Epithelial cell of prostate (primary cell): Measurements from ENCODE around the gene INSM2.

Experiments
- DNase-seq: peaks from one replicate; pipeline ENCODE4 v3.0.0-alpha.2; 2011; ENCODE audit warnings: low read depth, low spot score
- H3K27ac ChIP-seq: fragments of 450-650 bp; 2 replicates; pipeline ENCODE4 v1.5.1; 2017; ENCODE audit warnings: mild to moderate bottlenecking

Gene INSM2, protein sequence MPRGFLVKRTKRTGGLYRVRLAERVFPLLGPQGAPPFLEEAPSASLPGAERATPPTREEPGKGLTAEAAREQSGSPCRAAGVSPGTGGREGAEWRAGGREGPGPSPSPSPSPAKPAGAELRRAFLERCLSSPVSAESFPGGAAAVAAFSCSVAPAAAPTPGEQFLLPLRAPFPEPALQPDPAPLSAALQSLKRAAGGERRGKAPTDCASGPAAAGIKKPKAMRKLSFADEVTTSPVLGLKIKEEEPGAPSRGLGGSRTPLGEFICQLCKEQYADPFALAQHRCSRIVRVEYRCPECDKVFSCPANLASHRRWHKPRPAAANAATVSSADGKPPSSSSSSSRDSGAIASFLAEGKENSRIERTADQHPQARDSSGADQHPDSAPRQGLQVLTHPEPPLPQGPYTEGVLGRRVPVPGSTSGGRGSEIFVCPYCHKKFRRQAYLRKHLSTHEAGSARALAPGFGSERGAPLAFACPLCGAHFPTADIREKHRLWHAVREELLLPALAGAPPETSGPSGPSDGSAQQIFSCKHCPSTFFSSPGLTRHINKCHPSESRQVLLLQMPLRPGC

DNA sequence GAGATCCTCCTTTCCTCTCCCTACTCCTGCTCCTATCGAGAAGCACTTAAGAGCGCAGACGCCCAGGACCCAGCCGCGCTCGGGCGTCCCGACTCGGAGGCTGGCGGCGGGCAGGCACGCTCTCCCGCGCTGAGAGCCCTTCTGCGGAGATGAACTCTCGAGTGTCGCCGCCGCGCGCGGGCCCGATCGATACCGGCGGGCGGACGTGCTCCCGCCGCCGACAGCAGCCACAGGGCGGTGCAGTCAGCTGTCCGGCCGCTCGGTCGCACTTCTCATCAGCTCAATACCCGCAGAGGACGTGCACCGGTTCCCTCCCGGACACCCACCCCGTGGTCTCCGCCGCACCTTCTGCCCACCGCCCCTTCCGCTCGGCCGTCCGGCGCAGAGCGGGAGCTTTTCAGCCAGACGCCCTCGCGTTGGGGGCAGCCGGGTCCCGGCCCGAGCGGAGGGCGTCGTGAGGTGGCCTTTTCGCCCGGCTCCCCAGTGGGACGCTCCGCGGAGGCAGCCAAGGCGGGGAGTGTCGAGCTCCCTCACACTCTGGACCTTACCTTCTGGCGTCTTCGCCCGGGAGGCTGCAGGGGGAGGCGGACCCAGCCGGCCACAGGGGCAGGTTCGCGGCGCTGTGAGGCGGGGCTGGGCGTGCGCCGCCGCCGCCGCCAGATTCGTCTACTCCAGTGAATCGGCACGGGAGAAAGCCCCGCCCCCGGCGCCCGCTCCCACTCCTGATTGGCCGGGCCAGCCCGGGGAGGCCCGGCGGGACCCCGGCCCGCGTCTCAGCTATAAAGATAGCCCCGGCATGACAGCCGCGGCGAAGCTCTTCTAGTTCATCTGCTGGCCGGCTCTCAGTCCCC is at the start of gene INSM2:
Gene INSM2, plus strand, starts transcription at position 808 of the 851 bp plus-strand sequence. CDS start 89 bp downstream, outside the sequence.
- no peak for DNase-seq
- no peak within 1 kb of the TSS for H3K27ac ChIP-seq

DNA sequence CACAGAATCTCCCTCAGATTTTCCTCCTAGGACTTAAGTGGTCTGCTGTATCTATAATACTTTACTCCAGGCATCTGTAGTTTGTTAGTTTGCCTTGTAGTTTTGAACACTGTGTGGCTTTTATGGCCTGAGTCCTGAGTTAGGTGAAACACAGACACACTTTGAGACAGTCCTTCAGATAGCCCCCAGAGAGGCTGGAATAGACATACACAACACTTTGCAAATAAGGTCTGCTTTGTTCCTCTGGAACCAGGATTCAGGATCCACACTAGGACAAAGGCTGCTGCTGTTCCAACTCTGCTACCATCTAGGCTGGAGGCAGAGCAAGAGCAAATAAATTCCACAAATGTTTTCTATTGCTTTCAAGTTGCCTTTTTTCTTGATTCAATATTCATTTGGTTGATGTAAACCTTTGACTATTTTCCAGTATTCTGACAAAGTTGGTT is 41.4 kb upstream of the INSM2 start:
- no peak for DNase-seq
- no peak overlapping the region for H3K27ac ChIP-seq

DNA sequence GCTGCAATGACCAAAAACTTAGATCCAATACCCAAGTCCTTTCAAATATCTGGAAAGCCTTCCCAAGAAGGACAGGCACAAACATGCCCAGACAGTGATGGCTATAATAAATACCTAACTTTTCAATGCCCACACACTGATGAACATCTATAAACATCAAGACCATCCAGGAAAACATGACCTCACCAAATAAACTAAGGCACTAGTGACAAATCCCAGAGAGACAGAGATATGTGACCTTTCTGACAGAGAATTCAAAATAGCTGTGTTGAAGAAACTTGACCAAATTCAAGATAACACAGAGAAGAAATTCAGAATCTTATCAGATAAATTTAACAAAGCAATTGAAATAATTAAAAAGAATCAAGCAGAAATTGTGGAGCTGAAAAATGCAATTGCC is 38.7 kb upstream of the INSM2 start:
- DNase-seq, result no peak
- H3K27ac ChIP-seq, result no peak overlapping the region

DNA sequence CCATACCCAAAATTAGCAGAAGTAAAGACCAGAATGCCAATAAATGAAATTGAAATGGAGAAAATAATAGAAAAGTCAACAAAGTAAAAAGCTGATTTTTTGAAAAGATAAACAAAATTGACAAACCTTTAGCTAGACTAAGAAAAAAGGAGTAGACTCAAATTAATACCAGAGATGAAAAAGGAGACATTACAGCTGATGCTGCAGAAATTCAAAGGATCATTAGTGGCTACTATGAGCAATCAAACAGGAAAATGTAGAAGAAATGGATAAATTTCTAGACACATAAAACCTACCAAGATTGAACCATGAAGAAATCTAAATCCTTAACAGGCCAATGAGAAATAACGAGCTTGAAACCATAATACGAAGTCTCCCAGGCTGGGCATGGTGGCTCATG is 34.8 kb upstream of the INSM2 start:
- no peak overlapping the region for H3K27ac ChIP-seq
- no peak for DNase-seq

DNA sequence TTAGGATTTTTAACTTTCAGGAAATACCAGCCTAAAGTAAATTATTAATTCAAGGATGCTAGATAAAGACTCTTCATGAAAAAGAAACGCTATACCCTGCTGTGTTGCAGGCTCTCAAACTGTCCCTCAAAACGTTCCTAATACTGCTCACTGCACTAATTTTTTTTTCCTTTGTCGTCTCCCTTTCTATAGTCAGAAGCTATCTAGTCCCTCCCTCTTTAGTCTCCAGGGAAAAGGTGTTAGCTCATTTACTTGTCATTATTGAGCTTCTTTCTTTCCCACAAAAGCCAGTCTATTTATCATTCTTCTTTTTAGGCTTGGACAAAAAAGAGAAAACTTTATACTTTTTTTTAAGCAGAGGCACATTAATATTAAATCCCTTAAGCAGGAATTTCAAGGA is 30.3 kb upstream of the INSM2 start:
- H3K27ac ChIP-seq, result no peak overlapping the region
- DNase-seq, result no peak

DNA sequence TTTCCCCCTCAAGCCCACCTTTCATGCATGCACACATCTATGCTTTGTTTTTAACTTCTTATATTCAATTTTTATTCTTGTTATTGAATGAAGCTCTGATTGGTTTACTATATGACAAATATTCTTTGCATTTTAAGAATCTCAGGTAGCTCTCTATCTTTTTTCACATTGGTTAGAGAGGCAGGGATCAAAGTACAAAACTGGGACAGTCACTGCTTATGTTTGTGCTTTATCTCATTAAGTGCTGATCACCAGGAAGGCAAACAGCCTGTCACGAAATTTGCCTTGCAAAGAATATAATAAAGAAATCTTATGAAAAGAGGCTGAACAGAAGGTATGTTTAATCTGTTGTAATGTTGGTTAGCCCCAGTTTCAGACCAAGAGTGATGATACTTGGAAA is 29.7 kb upstream of the INSM2 start:
- no peak for DNase-seq
- H3K27ac ChIP-seq, result no peak overlapping the region

DNA sequence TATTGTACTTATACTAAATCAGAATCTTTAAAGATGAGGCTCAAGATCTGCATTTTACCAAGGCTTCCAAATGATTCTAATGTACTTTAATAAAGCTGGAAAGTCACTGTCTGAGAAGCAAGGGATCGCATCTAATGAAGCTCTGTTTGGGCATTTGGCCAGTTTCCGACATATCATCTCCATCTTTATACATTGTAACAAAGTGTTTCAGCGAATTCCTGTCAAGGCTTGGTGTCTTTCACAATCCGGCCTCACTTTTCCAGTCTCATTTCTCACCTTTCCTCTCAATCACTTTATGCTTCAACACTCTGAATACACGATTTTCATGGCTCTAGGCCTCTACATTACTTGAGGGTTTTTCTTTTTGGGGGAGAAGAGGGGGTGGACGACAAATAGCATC is 27.5 kb upstream of the INSM2 start:
- no peak for DNase-seq
- H3K27ac ChIP-seq, result no peak overlapping the region

DNA sequence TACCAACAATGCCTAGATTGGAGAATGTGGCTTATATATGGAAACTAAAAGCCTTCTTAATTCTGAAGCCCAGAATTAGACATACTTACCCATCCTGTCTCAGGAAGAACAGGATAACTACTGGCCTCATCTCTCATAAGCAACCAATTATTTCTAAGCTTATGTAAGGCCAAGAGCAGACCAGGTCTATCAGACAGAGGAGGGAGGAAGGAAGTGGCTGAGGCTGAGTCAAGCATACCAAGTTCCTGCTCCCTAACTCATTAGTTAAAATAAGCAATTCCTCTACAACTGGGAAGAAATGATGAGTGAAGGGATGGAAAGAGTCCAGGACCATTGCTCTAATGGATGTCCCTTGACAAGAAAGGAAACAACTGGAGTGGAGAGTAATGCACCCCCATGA is 27.0 kb upstream of the INSM2 start:
- H3K27ac ChIP-seq, result no peak overlapping the region
- DNase-seq, result no peak

DNA sequence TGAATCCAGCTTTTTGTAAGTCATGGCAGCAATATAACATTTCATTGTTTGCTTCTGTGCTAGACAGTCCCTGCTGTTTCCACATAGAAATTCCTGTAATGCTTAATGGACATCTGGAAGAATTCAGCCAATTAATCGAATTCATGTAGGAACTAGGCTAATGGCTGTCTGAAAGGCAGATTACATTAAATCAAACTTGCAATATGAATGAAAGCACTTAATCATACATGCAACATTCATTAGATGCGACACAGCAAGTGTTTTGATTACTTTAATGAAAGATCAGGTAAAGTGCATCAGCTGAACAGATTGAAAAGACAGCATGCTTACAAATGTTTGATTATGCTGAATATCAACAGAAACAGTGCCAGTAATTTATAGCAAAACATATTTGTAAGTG is 24.1 kb upstream of the INSM2 start:
- H3K27ac ChIP-seq, result no peak overlapping the region
- DNase-seq, result no peak

DNA sequence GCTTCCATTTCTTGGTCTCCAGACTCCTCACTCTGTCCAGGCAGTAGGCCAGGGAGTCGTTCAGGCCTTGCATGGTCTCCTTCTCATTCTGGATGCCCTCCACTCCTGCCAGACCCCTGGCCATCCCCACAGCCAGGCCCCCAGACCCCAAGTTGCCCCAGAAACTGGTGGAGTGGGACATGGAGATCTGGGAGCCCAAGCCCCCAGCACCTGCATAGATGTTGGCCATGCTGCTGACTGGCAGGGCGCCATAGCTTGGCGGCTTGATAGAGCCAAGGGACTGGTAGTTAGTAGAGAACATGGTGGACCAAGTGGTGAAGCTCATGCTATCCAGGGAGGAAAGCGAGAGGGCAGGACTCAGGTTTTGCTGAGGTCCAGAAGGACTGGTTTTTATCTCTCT is 21.2 kb upstream of the INSM2 start:
- no peak overlapping the region for H3K27ac ChIP-seq
- no peak for DNase-seq

DNA sequence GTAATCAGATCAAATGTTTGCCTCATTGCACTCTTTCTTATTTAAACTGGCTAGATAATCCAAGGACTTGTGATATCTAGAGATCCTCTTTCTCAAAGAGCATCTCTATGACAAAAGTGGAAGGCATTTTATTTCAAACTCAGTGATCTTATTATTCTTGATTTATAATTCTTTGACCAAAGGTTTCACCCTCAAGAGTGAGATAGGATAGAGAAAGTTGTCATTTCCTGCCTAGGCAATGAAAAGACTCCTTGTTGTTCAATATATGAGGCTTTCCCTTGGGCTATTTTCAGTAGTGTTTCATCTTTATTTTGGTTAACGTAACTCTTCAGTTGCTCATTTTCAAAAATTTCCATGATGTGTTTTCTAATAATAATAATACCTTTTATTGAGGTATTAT is 18.0 kb upstream of the INSM2 start:
- H3K27ac ChIP-seq, result no peak overlapping the region
- DNase-seq, result no peak

DNA sequence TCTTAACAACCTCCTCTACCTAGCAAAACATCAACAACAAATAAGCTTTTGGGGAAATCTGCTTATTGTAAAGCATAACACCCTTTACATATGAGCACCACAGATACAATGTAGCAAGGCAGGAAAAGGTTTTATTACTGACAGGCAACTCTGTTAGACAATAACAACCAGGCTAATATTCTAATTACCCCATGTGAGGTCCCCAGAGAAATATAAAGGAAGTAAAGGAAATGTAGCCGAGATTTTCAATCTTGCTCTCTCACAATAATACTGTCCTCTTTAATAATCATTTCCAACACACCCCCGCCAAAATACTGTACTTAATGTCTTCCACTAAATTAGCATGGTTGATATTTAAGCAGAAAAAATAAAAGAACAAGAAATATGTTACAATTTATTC is 14.0 kb upstream of the INSM2 start:
- no peak for DNase-seq
- no peak overlapping the region for H3K27ac ChIP-seq

DNA sequence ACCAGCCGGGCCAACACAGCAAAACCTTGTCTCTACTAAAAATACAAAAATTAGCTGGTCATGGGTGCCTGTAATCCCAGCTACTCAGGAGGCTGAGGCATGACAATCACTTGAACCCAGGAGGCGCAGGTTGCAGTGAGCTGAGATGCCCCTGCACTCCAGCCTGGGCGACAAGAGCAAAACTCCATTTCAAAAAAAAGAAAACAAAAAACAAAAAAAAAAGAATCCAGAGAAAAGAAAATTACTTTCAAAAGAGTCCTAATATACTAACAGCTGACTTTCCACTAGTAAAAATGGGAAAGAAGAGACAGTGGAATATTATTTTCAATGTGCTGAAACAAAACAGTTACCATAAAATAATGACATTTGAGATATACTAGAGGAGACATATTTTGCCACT is 8.3 kb upstream of the INSM2 start:
- H3K27ac ChIP-seq, result no peak overlapping the region
- no peak for DNase-seq

DNA sequence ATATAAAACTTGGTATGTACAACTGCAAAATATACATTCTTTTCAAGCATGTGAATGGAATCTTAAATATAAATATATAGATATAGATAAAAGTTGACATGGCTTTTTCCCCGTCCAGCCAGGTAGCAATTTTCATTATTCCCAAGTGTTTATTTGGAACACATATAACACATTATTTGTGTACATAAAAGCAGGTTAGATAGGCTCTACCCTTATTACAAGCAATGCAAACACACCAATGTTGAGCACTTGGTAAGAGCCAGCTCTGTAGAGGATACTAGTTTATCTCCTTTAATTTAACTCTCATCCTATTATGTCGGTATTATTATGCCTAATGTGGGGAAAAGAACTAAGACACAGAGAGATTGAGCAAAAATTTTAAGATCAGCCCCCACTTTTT is 7.0 kb upstream of the INSM2 start:
- DNase-seq, result no peak
- H3K27ac ChIP-seq, result no peak overlapping the region

DNA sequence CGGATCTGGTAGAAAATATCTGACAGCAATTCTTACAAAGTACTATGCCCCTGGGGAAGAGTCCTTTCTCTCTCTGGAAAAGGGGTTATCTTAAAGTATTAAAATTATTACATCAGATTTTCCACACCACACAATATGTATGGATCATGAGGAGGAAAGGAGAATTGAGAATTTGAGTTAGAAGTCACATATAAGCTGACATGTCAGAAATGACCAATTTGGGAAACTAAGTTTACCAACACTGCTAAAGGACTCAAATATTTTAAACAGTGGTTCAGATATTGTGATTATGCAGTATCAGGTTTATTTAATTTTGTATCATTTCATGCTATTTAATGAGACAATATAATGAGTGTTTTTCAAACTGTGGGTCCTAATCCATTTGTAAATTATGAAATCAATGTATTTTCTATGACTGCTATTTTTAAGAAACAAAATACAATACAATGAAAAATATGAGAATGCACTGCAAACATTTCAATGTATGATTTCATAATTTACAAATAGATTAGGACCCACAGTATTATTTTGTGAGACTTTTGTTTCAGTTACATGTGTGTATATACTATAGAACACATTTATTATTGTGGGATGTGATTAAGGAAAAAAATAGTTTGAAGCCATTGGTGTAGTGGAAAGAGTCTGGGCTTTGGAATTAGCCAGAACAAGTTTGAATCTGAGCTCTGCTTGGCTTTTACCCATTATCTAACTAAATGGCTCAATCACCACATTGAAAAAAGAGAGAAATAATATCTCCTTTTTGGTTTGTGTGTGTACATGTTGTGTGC is 1.8 kb upstream of the INSM2 start:
- DNase-seq, result no peak
- no peak overlapping the region for H3K27ac ChIP-seq

DNA sequence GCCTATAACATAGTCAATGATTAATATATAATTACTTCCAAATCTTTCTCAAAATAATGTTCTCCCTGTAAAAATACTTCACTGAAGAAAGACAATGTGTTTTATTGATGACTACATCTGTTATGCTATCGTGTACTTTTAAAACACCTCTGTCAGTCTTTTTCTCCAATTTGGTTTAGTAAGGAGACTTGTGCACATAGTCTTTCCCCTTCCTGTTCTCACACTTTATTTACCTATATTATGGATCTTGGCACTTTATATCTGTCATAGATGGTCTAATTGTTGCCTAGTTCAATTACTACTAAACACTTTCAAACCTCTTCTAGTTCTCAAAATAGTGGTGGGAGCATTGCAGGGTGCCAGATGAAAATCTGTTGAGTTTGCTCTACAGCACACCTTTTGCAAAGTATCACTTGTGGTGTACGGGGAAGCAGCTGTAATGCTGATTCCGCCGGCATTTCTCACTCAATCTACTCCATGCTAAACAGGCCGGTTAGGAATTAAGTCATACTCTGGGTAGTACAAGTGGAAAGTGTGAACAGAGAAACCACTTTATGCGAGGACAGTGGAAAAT is 1.1 kb upstream of the INSM2 start:
- no peak overlapping the region for H3K27ac ChIP-seq
- no peak for DNase-seq

DNA sequence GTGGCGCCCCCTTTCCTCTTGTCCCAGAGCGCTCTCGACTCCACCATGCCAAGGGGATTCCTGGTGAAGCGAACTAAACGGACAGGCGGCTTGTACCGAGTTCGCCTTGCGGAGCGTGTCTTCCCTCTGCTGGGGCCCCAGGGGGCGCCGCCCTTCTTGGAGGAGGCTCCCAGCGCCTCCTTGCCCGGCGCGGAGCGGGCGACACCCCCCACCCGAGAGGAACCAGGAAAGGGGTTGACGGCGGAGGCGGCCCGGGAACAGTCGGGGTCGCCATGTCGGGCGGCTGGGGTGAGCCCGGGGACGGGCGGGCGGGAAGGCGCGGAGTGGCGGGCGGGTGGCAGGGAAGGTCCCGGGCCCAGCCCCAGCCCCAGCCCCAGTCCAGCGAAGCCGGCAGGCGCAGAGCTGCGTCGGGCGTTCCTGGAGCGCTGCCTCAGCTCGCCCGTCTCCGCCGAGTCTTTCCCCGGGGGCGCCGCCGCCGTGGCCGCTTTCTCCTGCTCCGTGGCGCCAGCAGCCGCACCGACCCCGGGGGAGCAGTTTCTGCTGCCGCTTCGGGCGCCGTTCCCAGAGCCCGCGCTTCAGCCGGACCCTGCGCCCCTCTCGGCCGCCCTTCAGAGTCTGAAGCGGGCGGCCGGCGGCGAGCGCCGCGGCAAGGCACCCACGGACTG is 376 bp downstream of the INSM2 start:
- DNase-seq, result no peak
- no peak overlapping the region for H3K27ac ChIP-seq

DNA sequence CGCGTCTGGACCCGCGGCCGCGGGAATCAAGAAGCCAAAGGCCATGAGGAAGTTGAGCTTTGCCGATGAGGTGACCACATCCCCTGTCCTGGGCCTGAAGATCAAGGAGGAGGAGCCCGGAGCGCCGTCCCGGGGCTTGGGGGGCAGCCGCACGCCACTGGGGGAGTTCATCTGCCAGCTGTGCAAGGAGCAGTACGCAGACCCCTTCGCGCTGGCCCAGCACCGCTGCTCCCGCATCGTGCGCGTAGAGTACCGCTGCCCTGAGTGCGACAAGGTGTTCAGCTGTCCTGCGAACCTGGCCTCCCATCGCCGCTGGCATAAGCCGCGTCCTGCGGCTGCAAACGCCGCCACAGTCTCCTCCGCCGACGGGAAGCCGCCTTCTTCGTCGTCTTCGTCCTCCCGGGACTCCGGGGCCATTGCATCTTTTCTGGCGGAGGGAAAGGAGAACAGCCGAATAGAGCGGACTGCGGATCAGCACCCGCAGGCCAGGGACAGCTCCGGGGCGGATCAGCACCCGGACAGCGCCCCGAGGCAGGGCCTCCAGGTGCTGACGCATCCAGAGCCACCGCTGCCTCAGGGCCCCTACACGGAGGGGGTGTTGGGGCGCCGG is 1.0 kb downstream of the INSM2 start:
- peak; percentile 20 for DNase-seq
- no peak overlapping the region for H3K27ac ChIP-seq

DNA sequence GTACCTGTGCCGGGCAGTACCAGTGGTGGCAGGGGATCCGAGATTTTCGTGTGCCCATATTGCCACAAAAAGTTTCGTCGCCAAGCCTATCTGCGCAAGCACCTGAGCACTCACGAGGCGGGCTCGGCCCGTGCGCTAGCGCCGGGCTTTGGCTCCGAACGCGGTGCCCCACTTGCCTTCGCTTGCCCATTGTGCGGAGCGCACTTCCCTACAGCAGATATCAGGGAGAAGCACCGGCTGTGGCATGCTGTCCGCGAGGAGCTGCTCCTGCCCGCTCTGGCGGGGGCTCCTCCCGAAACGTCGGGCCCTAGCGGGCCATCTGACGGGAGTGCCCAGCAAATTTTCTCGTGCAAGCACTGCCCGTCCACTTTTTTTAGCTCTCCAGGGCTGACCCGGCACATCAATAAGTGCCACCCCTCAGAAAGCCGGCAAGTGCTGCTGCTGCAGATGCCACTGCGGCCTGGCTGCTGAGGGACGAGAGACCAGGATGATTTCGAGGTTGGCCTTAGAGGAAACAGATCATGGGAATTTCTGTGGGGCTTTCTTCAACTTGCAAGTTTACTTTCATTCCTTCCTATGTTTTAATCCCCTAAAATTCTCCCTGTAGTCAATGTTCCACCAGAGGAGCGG is 1.6 kb downstream of the INSM2 start:
- DNase-seq, result no peak
- no peak overlapping the region for H3K27ac ChIP-seq
